Measurements from ENCODE around the gene CD1C. TPM values are rescaled to one million over a fixed set of nuclear protein-coding genes. Genes with fewer than 3 reads are reported as not detected.

Gene CD1C
- total and polyA plus RNA-seq, 2 donors (not counting 3 experiments of a cell fraction or from before 2014, with no cell fraction given), result not detected

DNA sequence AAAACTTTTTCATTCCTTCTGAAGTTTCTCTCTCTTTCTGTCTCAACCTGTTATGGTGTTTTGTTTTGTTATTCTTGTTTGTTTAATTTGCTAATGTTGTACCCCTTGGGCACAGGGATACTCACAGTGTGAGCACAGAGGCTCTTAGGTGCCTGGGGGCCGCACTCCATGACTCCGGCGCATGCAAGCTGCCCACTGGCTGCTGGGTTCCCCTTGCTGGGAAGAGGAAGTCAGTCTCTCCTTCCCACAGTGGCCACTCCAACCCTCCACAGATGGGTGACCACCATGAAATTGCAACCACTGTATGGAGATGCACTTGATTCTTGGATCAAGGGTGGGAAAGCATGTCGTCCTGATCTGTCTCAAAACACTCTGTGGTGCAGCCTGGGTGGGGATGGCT lies 40.1 kb upstream of the CD1C start:
- H4K20me1 ChIP-seq (replicated peaks; ENCODE audit: control insufficient read depth, extremely low read depth, insufficient read depth, low read length), result no peaks in the 10 kb centered on the region
- ChIA-PET CTCF (no interaction called here), POLR2A (no interaction called here)
- no TSS peak for BruUV-seq (replicated peaks)
- H3K4me1 ChIP-seq (ENCODE audit: control insufficient read depth, extremely low read depth, insufficient read depth, low read length), result no peaks in the 10 kb centered on the region
- no peak overlapping the region for H3K9ac ChIP-seq (replicated peaks; ENCODE audit: extremely low read depth, insufficient read depth, low read length)
- H2AFZ ChIP-seq (ENCODE audit: low read depth, low read length), result no peak overlapping the region
- FAIRE-seq (no peak), DNase-seq (ENCODE audit: low read depth, low spot score) (no peak)
- no peaks in the 10 kb centered on the region for H3K79me2 ChIP-seq (ENCODE audit: control insufficient read depth, insufficient read depth, low read length)
- no peaks in the 10 kb centered on the region for H3K9me1 ChIP-seq (replicated peaks; ENCODE audit: control insufficient read depth, extremely low read depth, insufficient read depth, low read length)
- dilution Hi-C loops (cut with MboI; ENCODE audit: extremely low pct_ligation_motif_present, low sequenced_read_pairs) (no loop called here), intact Hi-C loops (cut with micrococcal nuclease) (no loop called here)
- TF ChIP-seq FOS (IDR thresholded peaks at IDR 0.05; ENCODE audit: borderline replicate concordance, insufficient read depth, low read length), result no peak
- no peak for TF ChIP-seq POLR2AphosphoS5 (IDR thresholded peaks at IDR 0.05; ENCODE audit: insufficient read depth, low read depth, low read length)
- no peak for TF ChIP-seq POLR2A (IDR thresholded peaks at IDR 0.05; ENCODE audit: low read depth, low read length)
- no peak for TF ChIP-seq JUN (IDR thresholded peaks at IDR 0.05; ENCODE audit: borderline replicate concordance, insufficient read depth, insufficient read length, low read depth)
- no peak for TF ChIP-seq EZH2 (IDR thresholded peaks at IDR 0.05; ENCODE audit: borderline replicate concordance, low read depth, low read length, severe bottlenecking)
- TF ChIP-seq MYC (IDR thresholded peaks at IDR 0.05; ENCODE audit: low read depth, low read length), result no peak
- TF ChIP-seq, protein P1, sequence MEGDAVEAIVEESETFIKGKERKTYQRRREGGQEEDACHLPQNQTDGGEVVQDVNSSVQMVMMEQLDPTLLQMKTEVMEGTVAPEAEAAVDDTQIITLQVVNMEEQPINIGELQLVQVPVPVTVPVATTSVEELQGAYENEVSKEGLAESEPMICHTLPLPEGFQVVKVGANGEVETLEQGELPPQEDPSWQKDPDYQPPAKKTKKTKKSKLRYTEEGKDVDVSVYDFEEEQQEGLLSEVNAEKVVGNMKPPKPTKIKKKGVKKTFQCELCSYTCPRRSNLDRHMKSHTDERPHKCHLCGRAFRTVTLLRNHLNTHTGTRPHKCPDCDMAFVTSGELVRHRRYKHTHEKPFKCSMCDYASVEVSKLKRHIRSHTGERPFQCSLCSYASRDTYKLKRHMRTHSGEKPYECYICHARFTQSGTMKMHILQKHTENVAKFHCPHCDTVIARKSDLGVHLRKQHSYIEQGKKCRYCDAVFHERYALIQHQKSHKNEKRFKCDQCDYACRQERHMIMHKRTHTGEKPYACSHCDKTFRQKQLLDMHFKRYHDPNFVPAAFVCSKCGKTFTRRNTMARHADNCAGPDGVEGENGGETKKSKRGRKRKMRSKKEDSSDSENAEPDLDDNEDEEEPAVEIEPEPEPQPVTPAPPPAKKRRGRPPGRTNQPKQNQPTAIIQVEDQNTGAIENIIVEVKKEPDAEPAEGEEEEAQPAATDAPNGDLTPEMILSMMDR (IDR thresholded peaks at IDR 0.05; ENCODE audit: extremely low read depth in 1 of 2, insufficient read depth in 1 of 2, low read depth in 1 of 2, low read length in 2 of 2), result no peak
- TF ChIP-seq MAX (IDR thresholded peaks at IDR 0.05; ENCODE audit: insufficient read depth, insufficient read length), result no peak
- no peak for TF ChIP-seq GATA2 (IDR thresholded peaks at IDR 0.05; ENCODE audit: insufficient read depth, insufficient read length, low read depth, low read length)
- H3K36me3 ChIP-seq (ENCODE audit: control insufficient read depth in 2 of 2, extremely low read depth in 1 of 2, insufficient read depth in 2 of 2, low read length in 2 of 2), result no peaks in the 10 kb centered on the region
- no peak overlapping the region for H3K27ac ChIP-seq (ENCODE audit: insufficient read depth, low read depth, low read length)
- H3K4me2 ChIP-seq (ENCODE audit: insufficient read depth, low read length), result no peak overlapping the region
- H3K27me3 ChIP-seq (ENCODE audit: control insufficient read depth in 2 of 2, insufficient read depth in 2 of 2, low read length in 2 of 2), result no peaks in the 10 kb centered on the region
- no peak overlapping the region for H3K4me3 ChIP-seq (replicated peaks in 1 of 3; ENCODE audit: insufficient read depth in 1 of 3, low read depth in 1 of 3, low read length in 3 of 3)
- no peaks in the 10 kb centered on the region for H3K9me3 ChIP-seq (replicated peaks; ENCODE audit: control insufficient read depth, insufficient read depth, low read length)
